HG03045 (cell line): Measurements from ENCODE around the gene AUTS2.

ENCODE experiments used
- ATAC-seq: cut with Tn5 transposase; IDR thresholded peaks from one replicate; pipeline ENCODE4 v1.9.1; 2021; ENCODE audit warnings: mild to moderate bottlenecking, moderate library complexity; ENCODE audit not compliant: unreplicated experiment

AUTS2 gene

GRCh38 chr7:69654381-69654780 is 56.1 kb downstream of the AUTS2 start:
- no peak for ATAC-seq

GRCh38 chr7:69654849-69655707 is 56.8 kb downstream of the AUTS2 start:
- ATAC-seq = no peak

- no peak for ATAC-seq
These were observed 57.8 kb downstream of the AUTS2 start for GRCh38 chr7:69656077-69656476.

- ATAC-seq = no peak
These were observed 58.6 kb downstream of the AUTS2 start for GRCh38 chr7:69656890-69657289.

GRCh38 chr7:69657331-69657730 is 59.1 kb downstream of the AUTS2 start:
- ATAC-seq = no peak

- ATAC-seq = no peak
These were observed 59.7 kb downstream of the AUTS2 start for GRCh38 chr7:69657985-69658384.

- no peak for ATAC-seq
These were observed 61.7 kb downstream of the AUTS2 start for GRCh38 chr7:69659983-69660382.

GRCh38 chr7:69661342-69661741 is 63.1 kb downstream of the AUTS2 start:
- no peak for ATAC-seq

- ATAC-seq = no peak
These were observed 65.9 kb downstream of the AUTS2 start for GRCh38 chr7:69663911-69664832.

GRCh38 chr7:69665369-69665768 is 67.1 kb downstream of the AUTS2 start:
- ATAC-seq = no peak

- no peak for ATAC-seq
These were observed 70.1 kb downstream of the AUTS2 start for GRCh38 chr7:69668339-69668870.

GRCh38 chr7:69670701-69671100 is 72.4 kb downstream of the AUTS2 start:
- no peak for ATAC-seq

GRCh38 chr7:69673074-69673473 is 74.8 kb downstream of the AUTS2 start:
- ATAC-seq = no peak

- peak; percentile 79 for ATAC-seq
These were observed 76.5 kb downstream of the AUTS2 start for GRCh38 chr7:69674701-69675182.

GRCh38 chr7:69676247-69676646 is 78.0 kb downstream of the AUTS2 start:
- no peak for ATAC-seq

GRCh38 chr7:69677054-69677852 is 79.0 kb downstream of the AUTS2 start:
- no peak for ATAC-seq

- no peak for ATAC-seq
These were observed 79.7 kb downstream of the AUTS2 start for GRCh38 chr7:69677881-69678493.

- no peak for ATAC-seq
These were observed 80.4 kb downstream of the AUTS2 start for GRCh38 chr7:69678494-69679187.

GRCh38 chr7:69681181-69681580 is 82.9 kb downstream of the AUTS2 start:
- no peak for ATAC-seq

GRCh38 chr7:69682518-69682917 is 84.2 kb downstream of the AUTS2 start:
- ATAC-seq = no peak
